ENCODE data around the gene CDK11B. TPM values are rescaled to one million over a fixed set of nuclear protein-coding genes. Genes with fewer than 3 reads are reported as not detected.

The CDK11B gene
- total and polyA plus RNA-seq, 2 of the 8 experiments (the other 6 are each of a cell fraction or from before 2014, with no cell fraction given), result 11.1 to 31.9 TPM

DNA sequence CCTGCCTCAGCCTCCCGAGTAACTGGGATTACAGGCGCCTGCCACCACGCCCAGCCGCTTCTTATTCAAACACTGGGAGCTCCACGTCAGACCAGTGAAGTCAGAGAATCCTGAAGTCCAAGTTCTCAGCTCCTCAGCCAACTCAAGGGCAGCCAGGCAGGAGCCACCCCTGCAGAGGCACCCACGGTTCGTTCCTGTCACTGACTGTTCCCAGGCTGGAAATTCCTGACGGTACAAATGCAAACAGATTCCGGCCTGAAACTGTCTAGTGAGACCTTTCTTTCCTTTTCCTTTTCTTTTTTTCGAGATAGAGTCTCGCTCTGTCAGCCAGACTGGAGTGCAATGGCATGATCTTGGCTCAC lies 22.1 kb upstream of the CDK11B start:
- H2BK120ac ChIP-seq (replicated peaks; ENCODE audit: low read depth, low read length), result no peak overlapping the region
- no peak for DNase-seq (ENCODE audit: low read depth in 1 of 2, low spot score in 2 of 2)
- no peak overlapping the region for H3K4me2 ChIP-seq (ENCODE audit: insufficient read depth in 1 of 2, low read depth in 2 of 2, low read length in 2 of 2)
- no peak overlapping the region for H4K5ac ChIP-seq (ENCODE audit: insufficient read length, low read depth, low read length)
- no peak overlapping the region for H3K9ac ChIP-seq (replicated peaks in 1 of 4; ENCODE audit: extremely low read depth in 1 of 4, low read depth in 3 of 4, low read length in 3 of 4)
- H3K23me2 ChIP-seq (ENCODE audit: low read depth, low read length), result no peaks in the 10 kb centered on the region
- H3K79me1 ChIP-seq (ENCODE audit: low read depth, low read length), result peaks cover 19% of the 10 kb centered on the region
- ChIA-PET CTCF (ENCODE audit: partially characterized antibody) (interaction anchor here (0.7 to 1.6 kb wide), 3 partner anchors 11 to 559 kb away, joined by 3 to 5 read pairs (median 3); no protein-coding TSS in a partner anchor), POLR2A (ENCODE audit: partially characterized antibody) (interaction anchor here (0.9 kb wide), 1 partner anchor 15 kb away, joined by 4 read pairs; no protein-coding TSS in a partner anchor)
- H3K14ac ChIP-seq (ENCODE audit: insufficient read length), result no peak overlapping the region
- no peak overlapping the region for H3K18ac ChIP-seq (ENCODE audit: extremely low read depth, low read length)
- no peak overlapping the region for H2AFZ ChIP-seq (ENCODE audit: low read length)
- H3K27ac ChIP-seq (ENCODE audit: low read depth, low read length), result no peak overlapping the region
- peaks cover 0 to 24% (median 17%) of the 10 kb centered on the region in 4 experiments; a peak in 6 of 7 replicates for H3K4me1 ChIP-seq (replicated peaks in 1 of 4; ENCODE audit: control insufficient read depth in 3 of 4, insufficient read depth in 4 of 4, low read length in 3 of 4)
- no peaks in the 10 kb centered on the region for H3K9me3 ChIP-seq (ENCODE audit: insufficient read depth in 2 of 2, low read depth in 1 of 2, low read length in 1 of 2)
- H3K36me3 ChIP-seq (ENCODE audit: control insufficient read depth in 2 of 4, insufficient read depth in 4 of 4, low read length in 3 of 4), result no peaks in the 10 kb centered on the region
- peaks cover 5 to 22% of the 10 kb centered on the region in 2 experiments for H4K20me1 ChIP-seq (replicated peaks in 1 of 2; ENCODE audit: control insufficient read depth in 1 of 2, insufficient read depth in 2 of 2, low read length in 2 of 2)
- no peak overlapping the region for H3K56ac ChIP-seq (replicated peaks; ENCODE audit: insufficient read length, low read depth, low read length)
- H3K4me3 ChIP-seq (ENCODE audit: extremely low read depth in 1 of 4, insufficient read depth in 2 of 4, low read depth in 3 of 4, low read length in 4 of 4), result no peak overlapping the region
- H3K23ac ChIP-seq (ENCODE audit: insufficient read length), result no peak overlapping the region
- no peak overlapping the region for H2BK5ac ChIP-seq (ENCODE audit: low read depth, low read length)
- H2BK15ac ChIP-seq (ENCODE audit: low read length), result no peak overlapping the region
- TF ChIP-seq TCF12 (IDR thresholded peaks at IDR 0.05; ENCODE audit: low read depth, low read length), result no peak
- TF ChIP-seq, protein P1, sequence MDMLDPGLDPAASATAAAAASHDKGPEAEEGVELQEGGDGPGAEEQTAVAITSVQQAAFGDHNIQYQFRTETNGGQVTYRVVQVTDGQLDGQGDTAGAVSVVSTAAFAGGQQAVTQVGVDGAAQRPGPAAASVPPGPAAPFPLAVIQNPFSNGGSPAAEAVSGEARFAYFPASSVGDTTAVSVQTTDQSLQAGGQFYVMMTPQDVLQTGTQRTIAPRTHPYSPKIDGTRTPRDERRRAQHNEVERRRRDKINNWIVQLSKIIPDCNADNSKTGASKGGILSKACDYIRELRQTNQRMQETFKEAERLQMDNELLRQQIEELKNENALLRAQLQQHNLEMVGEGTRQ (IDR thresholded peaks at IDR 0.05; ENCODE audit: low read length), result no peak
- TF ChIP-seq HDAC2 (IDR thresholded peaks at IDR 0.05; ENCODE audit: borderline replicate concordance in 1 of 2, low read depth in 2 of 2, low read length in 2 of 2), result no peak
- no peak for TF ChIP-seq SRF (IDR thresholded peaks at IDR 0.05; ENCODE audit: low read depth, low read length)
- H4K91ac ChIP-seq (replicated peaks; ENCODE audit: insufficient read length, low read length), result no peak overlapping the region
- H2AK5ac ChIP-seq (ENCODE audit: low read depth, low read length), result no peak overlapping the region
- H3K4ac ChIP-seq (replicated peaks; ENCODE audit: insufficient read length, low read depth, low read length), result no peak overlapping the region
- no peak overlapping the region for H2BK20ac ChIP-seq (ENCODE audit: low read length)
- H3K79me2 ChIP-seq (ENCODE audit: control insufficient read depth in 1 of 2, insufficient read depth in 2 of 2, low read length in 2 of 2), result peaks cover 4 to 60% of the 10 kb centered on the region in 2 experiments; a peak in 2 of 4 replicates
- no peak overlapping the region for H4K8ac ChIP-seq (ENCODE audit: extremely low read depth, insufficient read depth, low read length)
- WGBS, 2 experiments (ENCODE audit: extremely low coverage in 1 of 2, insufficient coverage in 1 of 2, insufficient read length in 1 of 2, insufficient replicate concordance in 2 of 2, low coverage in 1 of 2, low lambda C conversion rate in 2 of 2, missing lambda C conversion rate in 1 of 2), result 84% methylated on average over 11 of the region's 11 CpGs; no CpG with 5 or more reads in 1 of the 2 experiments
- no peak for FAIRE-seq
- no peak overlapping the region for H2BK12ac ChIP-seq (ENCODE audit: low read depth, low read length)
- H3K27me3 ChIP-seq (replicated peaks in 1 of 4; ENCODE audit: control insufficient read depth in 3 of 4, extremely low read depth in 1 of 4, insufficient read depth in 3 of 4, low read length in 3 of 4), result no peaks in the 10 kb centered on the region
